ENCODE data around the gene ZNF639.

DNA sequence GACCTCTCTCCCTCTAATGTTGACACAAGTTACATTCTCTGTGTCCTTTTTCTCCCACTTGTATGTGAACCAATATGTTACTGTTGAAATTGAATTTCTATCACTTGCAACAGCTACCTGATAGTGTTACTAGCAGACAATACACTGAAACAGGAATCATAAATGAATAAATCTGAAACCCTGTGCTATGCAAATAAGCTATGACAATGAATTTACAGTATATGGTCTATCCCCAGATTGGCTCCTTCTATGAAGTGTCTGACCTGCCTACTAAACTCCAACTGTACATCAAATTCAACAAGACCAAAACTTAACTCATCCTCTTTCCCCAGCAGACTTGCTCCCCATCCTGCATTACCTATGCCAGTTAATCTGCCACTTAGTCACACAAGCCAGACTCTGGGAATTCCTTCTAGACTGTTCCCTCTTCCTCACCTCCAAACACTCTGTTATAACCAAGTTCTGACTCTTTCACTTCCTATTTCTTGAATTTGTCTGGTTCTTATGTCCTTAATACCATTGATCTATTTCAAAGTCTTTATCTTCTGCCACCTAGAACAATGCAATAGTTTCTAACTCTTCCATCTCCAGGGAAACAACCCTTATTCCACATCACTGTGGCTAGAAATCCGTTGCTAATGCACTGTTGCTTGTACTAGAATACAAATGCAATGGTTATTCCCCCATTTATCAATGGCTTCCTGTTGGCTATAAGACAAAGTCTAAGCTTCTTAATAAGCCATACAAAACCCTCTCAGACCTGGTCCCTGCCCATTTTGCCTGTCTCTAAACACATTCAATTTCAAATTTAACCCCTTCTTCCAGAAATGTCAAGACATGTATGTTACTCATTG lies 13.4 kb upstream of the ZNF639 start:
- TF ChIP-seq EGR1 (IDR thresholded peaks at IDR 0.05) = no peak
- no peak for TF ChIP-seq CEBPB (IDR thresholded peaks at IDR 0.05)
- TF ChIP-seq RAD21 (IDR thresholded peaks at IDR 0.05; ENCODE audit: low read depth) = no peak
- TF ChIP-seq TEAD4 (IDR thresholded peaks at IDR 0.05) = no peak
- TF ChIP-seq FOXM1 (IDR thresholded peaks at IDR 0.05; ENCODE audit: borderline replicate concordance, low read depth) = no peak
- TF ChIP-seq, protein P1, sequence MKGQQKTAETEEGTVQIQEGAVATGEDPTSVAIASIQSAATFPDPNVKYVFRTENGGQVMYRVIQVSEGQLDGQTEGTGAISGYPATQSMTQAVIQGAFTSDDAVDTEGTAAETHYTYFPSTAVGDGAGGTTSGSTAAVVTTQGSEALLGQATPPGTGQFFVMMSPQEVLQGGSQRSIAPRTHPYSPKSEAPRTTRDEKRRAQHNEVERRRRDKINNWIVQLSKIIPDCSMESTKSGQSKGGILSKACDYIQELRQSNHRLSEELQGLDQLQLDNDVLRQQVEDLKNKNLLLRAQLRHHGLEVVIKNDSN (IDR thresholded peaks at IDR 0.05) = no peak
- TF ChIP-seq YY1 (IDR thresholded peaks at IDR 0.05; ENCODE audit: low read depth) = no peak
- TF ChIP-seq, protein P2, sequence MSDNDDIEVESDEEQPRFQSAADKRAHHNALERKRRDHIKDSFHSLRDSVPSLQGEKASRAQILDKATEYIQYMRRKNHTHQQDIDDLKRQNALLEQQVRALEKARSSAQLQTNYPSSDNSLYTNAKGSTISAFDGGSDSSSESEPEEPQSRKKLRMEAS (IDR thresholded peaks at IDR 0.05) = no peak
- TF ChIP-seq, protein P3, sequence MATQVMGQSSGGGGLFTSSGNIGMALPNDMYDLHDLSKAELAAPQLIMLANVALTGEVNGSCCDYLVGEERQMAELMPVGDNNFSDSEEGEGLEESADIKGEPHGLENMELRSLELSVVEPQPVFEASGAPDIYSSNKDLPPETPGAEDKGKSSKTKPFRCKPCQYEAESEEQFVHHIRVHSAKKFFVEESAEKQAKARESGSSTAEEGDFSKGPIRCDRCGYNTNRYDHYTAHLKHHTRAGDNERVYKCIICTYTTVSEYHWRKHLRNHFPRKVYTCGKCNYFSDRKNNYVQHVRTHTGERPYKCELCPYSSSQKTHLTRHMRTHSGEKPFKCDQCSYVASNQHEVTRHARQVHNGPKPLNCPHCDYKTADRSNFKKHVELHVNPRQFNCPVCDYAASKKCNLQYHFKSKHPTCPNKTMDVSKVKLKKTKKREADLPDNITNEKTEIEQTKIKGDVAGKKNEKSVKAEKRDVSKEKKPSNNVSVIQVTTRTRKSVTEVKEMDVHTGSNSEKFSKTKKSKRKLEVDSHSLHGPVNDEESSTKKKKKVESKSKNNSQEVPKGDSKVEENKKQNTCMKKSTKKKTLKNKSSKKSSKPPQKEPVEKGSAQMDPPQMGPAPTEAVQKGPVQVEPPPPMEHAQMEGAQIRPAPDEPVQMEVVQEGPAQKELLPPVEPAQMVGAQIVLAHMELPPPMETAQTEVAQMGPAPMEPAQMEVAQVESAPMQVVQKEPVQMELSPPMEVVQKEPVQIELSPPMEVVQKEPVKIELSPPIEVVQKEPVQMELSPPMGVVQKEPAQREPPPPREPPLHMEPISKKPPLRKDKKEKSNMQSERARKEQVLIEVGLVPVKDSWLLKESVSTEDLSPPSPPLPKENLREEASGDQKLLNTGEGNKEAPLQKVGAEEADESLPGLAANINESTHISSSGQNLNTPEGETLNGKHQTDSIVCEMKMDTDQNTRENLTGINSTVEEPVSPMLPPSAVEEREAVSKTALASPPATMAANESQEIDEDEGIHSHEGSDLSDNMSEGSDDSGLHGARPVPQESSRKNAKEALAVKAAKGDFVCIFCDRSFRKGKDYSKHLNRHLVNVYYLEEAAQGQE (IDR thresholded peaks at IDR 0.05; ENCODE audit: low read depth) = no peak
- TF ChIP-seq ZBTB7A (IDR thresholded peaks at IDR 0.05; ENCODE audit: low read depth) = no peak
- TF ChIP-seq EP300 (IDR thresholded peaks at IDR 0.05; ENCODE audit: borderline replicate concordance) = no peak
- no peak for TF ChIP-seq TAF1 (IDR thresholded peaks at IDR 0.05; ENCODE audit: low read depth)
- TF ChIP-seq CREB1 (IDR thresholded peaks at IDR 0.05; ENCODE audit: low read depth) = no peak
- no peak for TF ChIP-seq TCF12 (IDR thresholded peaks at IDR 0.05; ENCODE audit: low read depth)

Measured in Ishikawa (cell line).